ENCODE data around the gene MCRIP1. TPM values are rescaled to one million over a fixed set of nuclear protein-coding genes. Genes with fewer than 3 reads are reported as not detected.

Gene MCRIP1
- total and polyA plus RNA-seq, 2 of the 13 experiments (the other 11 are each of a cell fraction or from before 2014, with no cell fraction given): 79.7 to 84.9 TPM

- no peak for TF ChIP-seq MLX (CRISPR knock-in tag; IDR thresholded peaks at IDR 0.05)
- TF ChIP-seq ZNF17 (CRISPR knock-in tag; IDR thresholded peaks at IDR 0.05): no peak
- TF ChIP-seq, protein P1, sequence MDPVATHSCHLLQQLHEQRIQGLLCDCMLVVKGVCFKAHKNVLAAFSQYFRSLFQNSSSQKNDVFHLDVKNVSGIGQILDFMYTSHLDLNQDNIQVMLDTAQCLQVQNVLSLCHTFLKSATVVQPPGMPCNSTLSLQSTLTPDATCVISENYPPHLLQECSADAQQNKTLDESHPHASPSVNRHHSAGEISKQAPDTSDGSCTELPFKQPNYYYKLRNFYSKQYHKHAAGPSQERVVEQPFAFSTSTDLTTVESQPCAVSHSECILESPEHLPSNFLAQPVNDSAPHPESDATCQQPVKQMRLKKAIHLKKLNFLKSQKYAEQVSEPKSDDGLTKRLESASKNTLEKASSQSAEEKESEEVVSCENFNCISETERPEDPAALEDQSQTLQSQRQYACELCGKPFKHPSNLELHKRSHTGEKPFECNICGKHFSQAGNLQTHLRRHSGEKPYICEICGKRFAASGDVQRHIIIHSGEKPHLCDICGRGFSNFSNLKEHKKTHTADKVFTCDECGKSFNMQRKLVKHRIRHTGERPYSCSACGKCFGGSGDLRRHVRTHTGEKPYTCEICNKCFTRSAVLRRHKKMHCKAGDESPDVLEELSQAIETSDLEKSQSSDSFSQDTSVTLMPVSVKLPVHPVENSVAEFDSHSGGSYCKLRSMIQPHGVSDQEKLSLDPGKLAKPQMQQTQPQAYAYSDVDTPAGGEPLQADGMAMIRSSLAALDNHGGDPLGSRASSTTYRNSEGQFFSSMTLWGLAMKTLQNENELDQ (CRISPR knock-in tag; IDR thresholded peaks at IDR 0.05; ENCODE audit: borderline replicate concordance): no peak
- TF ChIP-seq, protein P2, sequence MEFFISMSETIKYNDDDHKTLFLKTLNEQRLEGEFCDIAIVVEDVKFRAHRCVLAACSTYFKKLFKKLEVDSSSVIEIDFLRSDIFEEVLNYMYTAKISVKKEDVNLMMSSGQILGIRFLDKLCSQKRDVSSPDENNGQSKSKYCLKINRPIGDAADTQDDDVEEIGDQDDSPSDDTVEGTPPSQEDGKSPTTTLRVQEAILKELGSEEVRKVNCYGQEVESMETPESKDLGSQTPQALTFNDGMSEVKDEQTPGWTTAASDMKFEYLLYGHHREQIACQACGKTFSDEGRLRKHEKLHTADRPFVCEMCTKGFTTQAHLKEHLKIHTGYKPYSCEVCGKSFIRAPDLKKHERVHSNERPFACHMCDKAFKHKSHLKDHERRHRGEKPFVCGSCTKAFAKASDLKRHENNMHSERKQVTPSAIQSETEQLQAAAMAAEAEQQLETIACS (CRISPR knock-in tag; IDR thresholded peaks at IDR 0.05): no peak
- 0 out of 2 replicates have a peak, but pooled peaks have one; percentile 39 for TF ChIP-seq ZNF616 (CRISPR knock-in tag; IDR thresholded peaks at IDR 0.05; ENCODE audit: low read depth)
- TF ChIP-seq SNAPC4 (CRISPR knock-in tag; IDR thresholded peaks at IDR 0.05): no peak
- TF ChIP-seq, protein P3, sequence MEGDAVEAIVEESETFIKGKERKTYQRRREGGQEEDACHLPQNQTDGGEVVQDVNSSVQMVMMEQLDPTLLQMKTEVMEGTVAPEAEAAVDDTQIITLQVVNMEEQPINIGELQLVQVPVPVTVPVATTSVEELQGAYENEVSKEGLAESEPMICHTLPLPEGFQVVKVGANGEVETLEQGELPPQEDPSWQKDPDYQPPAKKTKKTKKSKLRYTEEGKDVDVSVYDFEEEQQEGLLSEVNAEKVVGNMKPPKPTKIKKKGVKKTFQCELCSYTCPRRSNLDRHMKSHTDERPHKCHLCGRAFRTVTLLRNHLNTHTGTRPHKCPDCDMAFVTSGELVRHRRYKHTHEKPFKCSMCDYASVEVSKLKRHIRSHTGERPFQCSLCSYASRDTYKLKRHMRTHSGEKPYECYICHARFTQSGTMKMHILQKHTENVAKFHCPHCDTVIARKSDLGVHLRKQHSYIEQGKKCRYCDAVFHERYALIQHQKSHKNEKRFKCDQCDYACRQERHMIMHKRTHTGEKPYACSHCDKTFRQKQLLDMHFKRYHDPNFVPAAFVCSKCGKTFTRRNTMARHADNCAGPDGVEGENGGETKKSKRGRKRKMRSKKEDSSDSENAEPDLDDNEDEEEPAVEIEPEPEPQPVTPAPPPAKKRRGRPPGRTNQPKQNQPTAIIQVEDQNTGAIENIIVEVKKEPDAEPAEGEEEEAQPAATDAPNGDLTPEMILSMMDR (CRISPR knock-in tag; IDR thresholded peaks at IDR 0.05): peak; percentile 36
- TF ChIP-seq ZNF83 (CRISPR knock-in tag; IDR thresholded peaks at IDR 0.05; ENCODE audit: borderline replicate concordance): no peak
- TF ChIP-seq SALL2 (CRISPR knock-in tag; IDR thresholded peaks at IDR 0.05): no peak
- no peak for TF ChIP-seq ISL2 (CRISPR knock-in tag; IDR thresholded peaks at IDR 0.05)
- 0 out of 2 replicates have a peak, but pooled peaks have one; percentile 10 for TF ChIP-seq ATF2 (CRISPR knock-in tag; IDR thresholded peaks at IDR 0.05)
- no peak for TF ChIP-seq MEIS2 (CRISPR knock-in tag; IDR thresholded peaks at IDR 0.05)
- TF ChIP-seq, protein P4, sequence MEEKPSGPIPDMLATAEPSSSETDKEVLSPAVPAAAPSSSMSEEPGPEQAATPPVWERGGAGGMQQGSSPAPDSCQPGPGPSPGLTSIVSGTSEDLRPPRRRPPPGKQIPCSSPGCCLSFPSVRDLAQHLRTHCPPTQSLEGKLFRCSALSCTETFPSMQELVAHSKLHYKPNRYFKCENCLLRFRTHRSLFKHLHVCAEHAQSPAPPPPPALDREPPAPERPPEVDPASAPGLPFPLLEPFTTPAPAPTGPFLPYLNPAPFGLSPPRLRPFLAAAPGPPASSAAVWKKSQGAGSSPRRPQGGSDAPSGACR (CRISPR knock-in tag; IDR thresholded peaks at IDR 0.05): 0 out of 2 replicates have a peak, but pooled peaks have one; percentile 36
Measured at GRCh38 chr17:81831957-81832607, 1.0 kb downstream of the MCRIP1 start (continued).
